ENCODE results near the gene KRTAP6-3. TPM values are rescaled to one million over a fixed set of nuclear protein-coding genes. Genes with fewer than 3 reads are reported as not detected.

The KRTAP6-3 gene
- total RNA-seq, 1 experiment from 2014 or later: not detected

- intact Hi-C loops (cut with micrococcal nuclease): no loop called here
- ChIA-PET CTCF (interaction anchor here (0.6 kb wide), 1 partner anchor 219 kb away, joined by 3 read pairs; no protein-coding TSS in a partner anchor), POLR2A (no interaction called here)
- DNase-seq (ENCODE audit: unreplicated experiment): no peak
- no peak overlapping the region for H3K27ac Mint-ChIP-seq (ENCODE audit: low read depth, unreplicated experiment)
- no peak for TF ChIP-seq CTCF (IDR thresholded peaks at IDR 0.05; ENCODE audit: unreplicated experiment)
- no TSS peak for BruUV-seq (replicated peaks)
- H3K9me3 Mint-ChIP-seq (ENCODE audit: unreplicated experiment): no peaks in the 10 kb centered on the region
- H3K4me3 Mint-ChIP-seq (ENCODE audit: unreplicated experiment): no peak overlapping the region
- H3K36me3 Mint-ChIP-seq (ENCODE audit: insufficient read depth, unreplicated experiment): no peaks in the 10 kb centered on the region
- no peaks in the 10 kb centered on the region for H3K4me1 Mint-ChIP-seq (ENCODE audit: insufficient read depth, unreplicated experiment)
- no peaks in the 10 kb centered on the region for H3K27me3 Mint-ChIP-seq (ENCODE audit: insufficient read depth, unreplicated experiment)
Observed at GRCh38 chr21:30620080-30620479, 27.8 kb downstream of the KRTAP6-3 start.

DNA sequence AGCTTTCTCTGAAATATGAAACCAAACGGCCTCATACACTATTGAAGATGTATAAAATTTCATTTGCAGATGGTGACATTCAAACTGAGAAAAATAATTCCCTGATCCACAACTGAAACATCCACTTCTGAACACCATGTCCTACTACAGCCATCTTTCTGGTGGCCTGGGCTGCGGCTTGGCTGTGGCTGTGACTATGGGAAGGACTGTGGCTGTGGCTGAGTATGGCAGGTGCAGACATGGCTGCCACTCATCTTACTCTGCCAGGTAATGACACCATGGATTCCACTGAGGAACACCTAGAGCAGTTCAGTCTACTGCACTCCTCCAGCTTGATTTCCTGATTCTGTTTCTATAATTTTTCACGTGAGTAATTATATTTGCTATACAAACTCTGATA is 28.3 kb downstream of the KRTAP6-3 start, which contains the start of gene KRTAP20-4:
TSS of gene KRTAP20-4 (plus strand) at position 106 of the 400 bp plus-strand sequence.
- H3K36me3 Mint-ChIP-seq (ENCODE audit: insufficient read depth, unreplicated experiment): no peaks in the 10 kb centered on the region
- H3K4me1 Mint-ChIP-seq (ENCODE audit: insufficient read depth, unreplicated experiment): no peaks in the 10 kb centered on the region
- ChIA-PET POLR2A (no interaction called here), CTCF (no interaction called here)
- H3K4me3 Mint-ChIP-seq (ENCODE audit: unreplicated experiment): no peak within 1 kb of the TSS
- H3K9me3 Mint-ChIP-seq (ENCODE audit: unreplicated experiment): no peaks in the 10 kb centered on the region
- TF ChIP-seq CTCF (IDR thresholded peaks at IDR 0.05; ENCODE audit: unreplicated experiment): no peak
- no peak for DNase-seq (ENCODE audit: unreplicated experiment)
- intact Hi-C loops (cut with micrococcal nuclease): no loop called here
- no peaks in the 10 kb centered on the region for H3K27me3 Mint-ChIP-seq (ENCODE audit: insufficient read depth, unreplicated experiment)
- peak within 1 kb of the TSS; percentile 51 for H3K27ac Mint-ChIP-seq (ENCODE audit: low read depth, unreplicated experiment)
- BruUV-seq (replicated peaks): no TSS peak

DNA sequence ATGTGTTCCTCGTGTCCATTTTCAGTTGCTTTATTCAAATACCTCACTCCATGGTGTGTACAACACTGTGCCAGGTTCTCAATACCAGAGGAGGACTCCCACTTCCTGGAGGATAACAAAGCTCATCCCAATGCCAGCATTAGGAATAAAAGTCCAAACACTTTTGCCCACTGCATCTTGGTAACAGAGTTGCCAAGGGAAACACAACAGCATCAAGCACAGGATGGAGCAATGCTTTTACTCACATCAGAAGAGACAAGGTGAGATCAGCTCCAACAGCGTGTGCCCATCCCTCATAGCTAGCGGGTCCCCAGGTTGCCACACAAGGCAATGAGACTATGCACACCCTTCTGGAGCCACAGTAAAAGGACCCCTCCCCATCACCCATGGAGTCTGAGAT is 31.1 kb downstream of the KRTAP6-3 start:
- DNase-seq (ENCODE audit: unreplicated experiment): no peak
- ChIA-PET POLR2A (interaction anchor here (0.6 kb wide), 2 partner anchors 149 to 1717 kb away, joined by 3 to 4 read pairs; no protein-coding TSS in a partner anchor), CTCF (no interaction called here)
- H3K4me1 Mint-ChIP-seq (ENCODE audit: insufficient read depth, unreplicated experiment): no peaks in the 10 kb centered on the region
- H3K9me3 Mint-ChIP-seq (ENCODE audit: unreplicated experiment): peaks cover 7% of the 10 kb centered on the region
- no peaks in the 10 kb centered on the region for H3K27me3 Mint-ChIP-seq (ENCODE audit: insufficient read depth, unreplicated experiment)
- no peak overlapping the region for H3K4me3 Mint-ChIP-seq (ENCODE audit: unreplicated experiment)
- BruUV-seq (replicated peaks): no TSS peak
- H3K27ac Mint-ChIP-seq (ENCODE audit: low read depth, unreplicated experiment): no peak overlapping the region
- no peaks in the 10 kb centered on the region for H3K36me3 Mint-ChIP-seq (ENCODE audit: insufficient read depth, unreplicated experiment)
- no peak for TF ChIP-seq CTCF (IDR thresholded peaks at IDR 0.05; ENCODE audit: unreplicated experiment)
- intact Hi-C loops (cut with micrococcal nuclease): no loop called here

DNA sequence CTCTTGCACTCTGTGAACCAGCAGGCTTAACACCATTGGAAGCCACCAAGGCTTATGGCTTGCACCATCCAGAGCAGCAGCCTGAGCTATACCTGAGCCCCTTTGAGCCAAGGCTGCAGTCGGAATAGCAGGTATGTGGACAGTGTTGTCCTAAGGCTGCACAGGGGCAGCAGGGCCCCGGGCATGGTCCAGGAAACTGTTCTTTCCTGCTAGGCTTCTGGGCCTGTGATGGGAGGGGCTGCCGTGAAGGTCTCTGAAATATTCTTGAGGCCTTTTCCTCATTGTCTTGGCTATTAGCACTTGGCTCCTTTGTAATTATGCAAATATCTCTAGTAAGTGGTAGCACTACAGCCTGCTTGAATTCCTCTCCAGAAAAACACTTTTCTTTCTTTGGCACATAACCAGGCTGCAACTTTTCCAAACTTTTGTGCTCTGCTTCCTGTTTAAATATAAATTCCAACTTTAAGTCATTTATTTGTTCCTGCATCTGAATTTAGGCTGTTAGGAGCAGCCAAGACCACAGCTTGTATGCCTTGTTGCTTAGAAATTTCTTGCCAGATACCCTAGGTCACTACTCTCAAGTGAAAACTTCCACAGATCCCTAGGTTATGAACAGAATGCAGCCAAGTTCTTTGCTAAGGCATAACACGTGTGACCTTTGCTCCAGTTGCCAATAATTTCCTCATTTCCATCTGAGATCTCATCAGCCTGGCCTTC is 33.4 kb downstream of the KRTAP6-3 start:
- BruUV-seq (replicated peaks): no TSS peak
- Mint-ChIP-seq H3K4me3 (ENCODE audit: unreplicated experiment) (no peak overlapping the region), H3K36me3 (ENCODE audit: insufficient read depth, unreplicated experiment) (no peaks in the 10 kb centered on the region), H3K27ac (ENCODE audit: low read depth, unreplicated experiment) (no peak overlapping the region), H3K4me1 (ENCODE audit: insufficient read depth, unreplicated experiment) (no peaks in the 10 kb centered on the region), H3K9me3 (ENCODE audit: unreplicated experiment) (peaks cover 8% of the 10 kb centered on the region), H3K27me3 (ENCODE audit: insufficient read depth, unreplicated experiment) (no peaks in the 10 kb centered on the region)
- intact Hi-C loops (cut with micrococcal nuclease): no loop called here
- no peak for TF ChIP-seq CTCF (IDR thresholded peaks at IDR 0.05; ENCODE audit: unreplicated experiment)
- CTCF ChIA-PET: interaction anchor here (0.6 kb wide), 1 partner anchor 87 kb away, joined by 3 read pairs; no protein-coding TSS in a partner anchor
- no peak for DNase-seq (ENCODE audit: unreplicated experiment)
- POLR2A ChIA-PET: no interaction called here

Data from MCF 10A (cell line).